PC-9 (cell line): ENCODE data around the gene NPSR1. TPM values are rescaled to one million over a fixed set of nuclear protein-coding genes. Genes with fewer than 3 reads are reported as not detected.

Experiments
- BruUV-seq: library from RNA; stranded (reverse); fragments of 400-500 nt; replicated peaks from 2 replicates; lab custom pipeline; 2021; lab: Mats Ljungman, UMichigan
- CTCF ChIA-PET: fragments of 300-600 bp; sonication (Branson Sonifier 250); formaldehyde crosslinking; loops from one replicate; lab custom pipeline; 2022; ENCODE audit warnings: antibody characterized with exemption; lab: Charles Lee
- POLR2A ChIA-PET: fragments of 300-600 bp; sonication (Branson Sonifier 250); formaldehyde crosslinking; loops from one replicate; lab custom pipeline; 2022; ENCODE audit warnings: antibody characterized with exemption; ENCODE audit not compliant: unreplicated experiment; lab: Charles Lee
- DNase-seq, 2 experiments: peaks; one replicate each; pipeline versions ENCODE4 v3.0.0 to v3.0.0-alpha.2; 2015 to 2022; ENCODE audit warnings: mixed read lengths in 1 of 2
- H2AFZ ChIP-seq: fragments of 200-600 bp; sonication (generic); 2 replicates; pipeline ENCODE4 v1.8.1; 2017; ENCODE audit warnings: antibody characterized with exemption
- H3F3A ChIP-seq: fragments of 200-600 bp; sonication (generic); 2 replicates; pipeline ENCODE4 v1.8.1; 2017; ENCODE audit warnings: antibody characterized with exemption, mild to moderate bottlenecking, low read depth; ENCODE audit not compliant: insufficient read depth
- H3K27ac ChIP-seq: fragments of 200-600 bp; sonication (generic); 2 replicates; pipeline ENCODE4 v1.6.1; 2016; ENCODE audit warnings: mixed run types
- H3K27me3 ChIP-seq: fragments of 200-600 bp; sonication (generic); 2 replicates; pipeline ENCODE4 v1.6.1; 2016; ENCODE audit warnings: low read depth, mixed run types; ENCODE audit not compliant: insufficient read depth
- H3K36me3 ChIP-seq: fragments of 200-600 bp; sonication (generic); 2 replicates; pipeline ENCODE4 v1.6.1; 2016; ENCODE audit warnings: low read depth, mixed run types
- H3K4me1 ChIP-seq: fragments of 200-600 bp; sonication (generic); replicated peaks from 2 replicates; pipeline ENCODE4 v1.6.1; 2016; ENCODE audit warnings: mixed run types; ENCODE audit not compliant: insufficient read depth
- H3K4me2 ChIP-seq: fragments of 200-600 bp; sonication (generic); 2 replicates; pipeline ENCODE4 v1.6.1; 2017; ENCODE audit warnings: mixed run types
- H3K4me3 ChIP-seq: fragments of 200-600 bp; sonication (generic); 2 replicates; pipeline ENCODE4 v1.6.1; 2016; ENCODE audit warnings: mixed run types
- H3K79me2 ChIP-seq: fragments of 200-600 bp; sonication (generic); 2 replicates; pipeline ENCODE4 v1.6.1; 2017; ENCODE audit warnings: low read depth, mixed run types
- H3K9me2 ChIP-seq: fragments of 200-600 bp; sonication (generic); 2 replicates; pipeline ENCODE4 v1.8.1; 2017; ENCODE audit warnings: mild to moderate bottlenecking; ENCODE audit not compliant: insufficient read depth
- H3K9me3 ChIP-seq: fragments of 200-600 bp; sonication (generic); 2 replicates; pipeline ENCODE4 v1.8.1; 2016; ENCODE audit warnings: low read depth; ENCODE audit not compliant: insufficient read depth
- H4K20me1 ChIP-seq: fragments of 200-600 bp; sonication (generic); 2 replicates; pipeline ENCODE4 v1.8.1; 2017; ENCODE audit not compliant: insufficient read depth
- EZH2 ChIP-seq: fragments of 200-600 bp; sonication (generic); IDR thresholded peaks from 2 replicates; pipeline ENCODE4 v1.8.0; 2017; ENCODE audit warnings: antibody characterized with exemption, low read depth
- intact Hi-C: fragments of 100-400 bp; cut with micrococcal nuclease; formaldehyde crosslinking; loops from one replicate; pipeline ENCODE4 v1.10.0; 2022; ENCODE audit not compliant: unreplicated experiment
- total RNA-seq: library from RNA; stranded (reverse); gene quantifications from 2 replicates; pipeline ENCODE4 v1.2.3, GENCODE V29; 2021
- TF ChIP-seq, protein P1 (sequence below): fragments of 200-600 bp; sonication (generic); conservative IDR thresholded peaks from 2 replicates; pipeline ENCODE4 v1.6.1; 2017; ENCODE audit warnings: mixed run types, antibody characterized with exemption, mild to moderate bottlenecking, moderate library complexity

NPSR1 gene
- total RNA-seq, 1 experiment from 2014 or later, result not detected

DNA sequence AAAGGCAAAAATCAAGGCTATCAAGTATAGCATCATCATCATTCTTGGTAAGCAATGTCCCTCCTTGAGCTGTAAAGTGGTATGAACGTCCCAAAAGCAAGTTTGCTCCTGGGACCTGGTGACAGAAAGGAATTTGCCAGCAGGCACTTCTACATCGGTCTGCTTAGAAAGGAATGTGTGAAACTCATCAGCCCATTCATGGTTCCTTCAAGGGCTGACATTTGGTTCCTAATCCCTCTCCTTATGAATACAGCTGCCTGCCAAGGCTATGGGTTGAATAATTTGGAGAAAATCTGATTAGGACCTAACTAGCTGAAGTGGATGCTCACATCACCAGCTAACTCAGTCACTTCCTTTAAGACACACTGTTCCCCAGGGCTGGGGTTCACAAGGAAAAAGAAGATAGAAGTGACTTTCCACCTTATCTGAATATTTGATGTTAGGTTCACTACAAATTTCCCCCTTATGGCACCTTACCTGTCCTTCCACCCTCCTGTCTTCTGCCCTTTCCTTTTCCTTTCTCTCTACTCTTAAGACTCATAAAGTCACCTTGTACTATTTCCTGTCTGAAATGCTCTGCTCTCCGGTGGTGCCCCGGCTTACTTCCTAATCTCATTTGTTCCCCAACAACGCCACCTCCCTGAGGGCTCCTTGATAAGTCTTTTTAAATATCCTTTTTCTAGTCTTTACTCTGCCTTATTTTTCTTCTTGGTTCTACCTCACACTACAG lies 187.1 kb downstream of the NPSR1 start:
- Histone ChIP-seq H4K20me1 (no peaks in the 10 kb centered on the region), H3F3A (no peaks in the 10 kb centered on the region), H3K79me2 (no peaks in the 10 kb centered on the region), H3K9me3 (no peaks in the 10 kb centered on the region), H3K36me3 (no peaks in the 10 kb centered on the region), H3K27me3 (no peaks in the 10 kb centered on the region), H3K4me2 (no peak overlapping the region), H3K4me3 (no peak overlapping the region), H3K9me2 (no peaks in the 10 kb centered on the region), H3K4me1 (peaks cover 9% of the 10 kb centered on the region), H2AFZ (no peak overlapping the region; the same call in 1 of the 2 replicates), H3K27ac (no peak overlapping the region)
- intact Hi-C loops, result no loop called here
- ChIA-PET POLR2A (no interaction called here), CTCF (no interaction called here)
- TF ChIP-seq, protein P1, sequence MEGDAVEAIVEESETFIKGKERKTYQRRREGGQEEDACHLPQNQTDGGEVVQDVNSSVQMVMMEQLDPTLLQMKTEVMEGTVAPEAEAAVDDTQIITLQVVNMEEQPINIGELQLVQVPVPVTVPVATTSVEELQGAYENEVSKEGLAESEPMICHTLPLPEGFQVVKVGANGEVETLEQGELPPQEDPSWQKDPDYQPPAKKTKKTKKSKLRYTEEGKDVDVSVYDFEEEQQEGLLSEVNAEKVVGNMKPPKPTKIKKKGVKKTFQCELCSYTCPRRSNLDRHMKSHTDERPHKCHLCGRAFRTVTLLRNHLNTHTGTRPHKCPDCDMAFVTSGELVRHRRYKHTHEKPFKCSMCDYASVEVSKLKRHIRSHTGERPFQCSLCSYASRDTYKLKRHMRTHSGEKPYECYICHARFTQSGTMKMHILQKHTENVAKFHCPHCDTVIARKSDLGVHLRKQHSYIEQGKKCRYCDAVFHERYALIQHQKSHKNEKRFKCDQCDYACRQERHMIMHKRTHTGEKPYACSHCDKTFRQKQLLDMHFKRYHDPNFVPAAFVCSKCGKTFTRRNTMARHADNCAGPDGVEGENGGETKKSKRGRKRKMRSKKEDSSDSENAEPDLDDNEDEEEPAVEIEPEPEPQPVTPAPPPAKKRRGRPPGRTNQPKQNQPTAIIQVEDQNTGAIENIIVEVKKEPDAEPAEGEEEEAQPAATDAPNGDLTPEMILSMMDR, result no peak
- TF ChIP-seq EZH2, result no peak
- no peak for DNase-seq
- BruUV-seq, result no TSS peak

DNA sequence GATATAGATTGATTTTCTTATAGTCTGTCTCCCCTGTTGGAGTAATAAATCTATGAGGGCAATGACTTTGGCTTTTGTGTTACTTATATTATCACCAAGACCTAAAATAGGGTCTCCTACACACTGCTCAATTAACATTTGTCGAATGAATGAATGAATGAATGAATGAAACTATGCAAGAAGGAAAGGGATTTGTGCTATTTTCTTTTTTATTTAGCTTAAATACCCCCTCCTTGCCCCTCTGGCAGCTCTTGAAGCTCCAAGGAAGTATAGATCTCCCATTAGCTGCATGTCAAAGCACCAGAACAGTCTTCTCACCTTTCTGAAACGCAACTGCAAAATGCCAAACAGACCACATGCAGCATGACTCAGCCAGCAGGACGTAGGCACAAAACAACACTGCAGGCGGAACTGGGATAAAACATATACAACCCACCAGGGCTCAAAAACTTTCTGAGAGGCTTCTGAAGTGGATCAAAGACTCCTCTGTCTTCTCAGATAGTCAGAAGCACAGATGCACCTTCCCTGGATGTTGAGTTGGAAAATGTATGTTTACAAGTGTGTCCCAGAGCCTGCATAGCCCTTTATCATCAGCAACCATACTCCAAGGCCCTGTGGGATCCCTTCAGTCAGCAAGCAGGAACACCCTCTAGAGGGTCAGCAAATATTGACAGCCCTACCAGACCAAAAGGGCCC lies 187.8 kb downstream of the NPSR1 start:
- H3K4me1 ChIP-seq, result peaks cover 4% of the 10 kb centered on the region; the same call in 1 of the 2 replicates
- H3K4me3 ChIP-seq, result no peak overlapping the region
- DNase-seq, result peak in 1 of 2 experiments; percentile 22
- no peak overlapping the region for H3K4me2 ChIP-seq
- BruUV-seq, result no TSS peak
- no peaks in the 10 kb centered on the region for H4K20me1 ChIP-seq
- H3F3A ChIP-seq, result no peaks in the 10 kb centered on the region
- H3K79me2 ChIP-seq, result no peaks in the 10 kb centered on the region
- no peaks in the 10 kb centered on the region for H3K27me3 ChIP-seq
- ChIA-PET CTCF (no interaction called here), POLR2A (no interaction called here)
- H3K27ac ChIP-seq, result no peak overlapping the region
- no peaks in the 10 kb centered on the region for H3K36me3 ChIP-seq
- H2AFZ ChIP-seq, result no peak overlapping the region; the same call in 1 of the 2 replicates
- no peaks in the 10 kb centered on the region for H3K9me3 ChIP-seq
- TF ChIP-seq EZH2, result no peak
- TF ChIP-seq, protein P1, result no peak
- intact Hi-C loops, result no loop called here
- H3K9me2 ChIP-seq, result no peaks in the 10 kb centered on the region

DNA sequence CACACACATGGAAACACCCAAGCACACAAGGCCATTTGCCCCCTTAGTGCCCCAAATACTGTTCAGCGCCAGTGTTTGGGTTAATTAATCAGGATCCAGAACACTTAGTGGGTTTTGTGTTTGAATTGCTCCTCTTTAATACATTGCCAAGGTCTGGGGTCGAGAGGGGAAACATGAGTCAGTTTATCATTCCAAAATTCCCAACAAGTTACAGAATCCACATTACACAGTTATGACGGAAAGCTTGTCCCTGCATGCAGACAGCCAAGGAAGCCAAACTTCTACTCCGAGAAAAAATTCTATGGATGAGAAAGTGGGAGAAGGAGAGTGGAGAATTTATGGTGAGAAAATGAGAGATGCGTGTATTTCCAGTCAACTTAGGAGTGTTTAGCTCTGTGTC lies 189.0 kb downstream of the NPSR1 start:
- Histone ChIP-seq H3K4me2 (no peak overlapping the region), H4K20me1 (no peaks in the 10 kb centered on the region), H3F3A (no peaks in the 10 kb centered on the region), H3K4me1 (peaks cover 4% of the 10 kb centered on the region), H3K27me3 (no peaks in the 10 kb centered on the region), H3K79me2 (no peaks in the 10 kb centered on the region), H2AFZ (no peak overlapping the region), H3K4me3 (no peak overlapping the region), H3K27ac (no peak overlapping the region), H3K36me3 (no peaks in the 10 kb centered on the region), H3K9me3 (no peaks in the 10 kb centered on the region), H3K9me2 (no peaks in the 10 kb centered on the region)
- TF ChIP-seq EZH2, result no peak
- TF ChIP-seq, protein P1, result no peak
- no TSS peak for BruUV-seq
- DNase-seq, result no peak
- CTCF ChIA-PET, result no interaction called here
- intact Hi-C loops, result no loop called here
- POLR2A ChIA-PET, result no interaction called here
